HG02798 (cell line): Measurements from ENCODE around the gene PRUNE2.
A peak's percentile ranks its signal among the peaks of the same experiment; 100 is the strongest.
"Not testable (repeated sequence)": the region's sequence is repeated elsewhere in the genome, so short reads cannot be mapped to it uniquely, and the experiment has no call there.

Source experiments
- ATAC-seq: cut with Tn5 transposase; IDR thresholded peaks from one replicate; pipeline ENCODE4 v1.9.1; 2021; ENCODE audit warnings: mild to moderate bottlenecking; ENCODE audit not compliant: unreplicated experiment, poor library complexity

PRUNE2 gene

GRCh38 chr9:76613150-76613781 is 292.6 kb downstream of the PRUNE2 start:
- no peak for ATAC-seq

GRCh38 chr9:76610011-76610352 is 295.9 kb downstream of the PRUNE2 start:
- no peak for ATAC-seq

- ATAC-seq: no peak
Observed at GRCh38 chr9:76609285-76610010, 296.5 kb downstream of the PRUNE2 start.

- ATAC-seq: no peak
Observed at GRCh38 chr9:76608575-76609273, 297.2 kb downstream of the PRUNE2 start.

- no peak for ATAC-seq
Observed at GRCh38 chr9:76607730-76608436, 298.0 kb downstream of the PRUNE2 start.

GRCh38 chr9:76605321-76605900 is 300.5 kb downstream of the PRUNE2 start:
- ATAC-seq: peak; percentile 77

GRCh38 chr9:76603931-76604570 is 301.9 kb downstream of the PRUNE2 start:
- ATAC-seq: no peak

- no peak for ATAC-seq
Observed at GRCh38 chr9:76603448-76603895, 302.4 kb downstream of the PRUNE2 start.

- no peak for ATAC-seq
Observed at GRCh38 chr9:76602199-76602598, 303.7 kb downstream of the PRUNE2 start.

- ATAC-seq: no peak
Observed at GRCh38 chr9:76600007-76600615, 305.8 kb downstream of the PRUNE2 start.

GRCh38 chr9:76598981-76599380 is 306.9 kb downstream of the PRUNE2 start:
- no peak for ATAC-seq

- no peak for ATAC-seq
Observed at GRCh38 chr9:76595645-76596044, 310.3 kb downstream of the PRUNE2 start.

- ATAC-seq: no peak
Observed at GRCh38 chr9:76594764-76595424, 311.0 kb downstream of the PRUNE2 start.

- ATAC-seq: not testable (repeated sequence)
Observed at GRCh38 chr9:76593961-76594735, 311.8 kb downstream of the PRUNE2 start.

- ATAC-seq: no peak
Observed at GRCh38 chr9:76592974-76593347, 313.0 kb downstream of the PRUNE2 start.

GRCh38 chr9:76592091-76592973 is 313.6 kb downstream of the PRUNE2 start:
- ATAC-seq: no peak

- no peak for ATAC-seq
Observed at GRCh38 chr9:76591256-76591950, 314.5 kb downstream of the PRUNE2 start.
